ENCODE data around the gene BSND.
A peak's percentile ranks its signal among the peaks of the same experiment; 100 is the strongest.
"Not testable (repeated sequence)": the region's sequence is repeated elsewhere in the genome, so short reads cannot be mapped to it uniquely, and the experiment has no call there.

BSND gene

GRCh38 chr1:54998677-54999076 lies at the start of gene BSND:
BSND (plus strand) TSS chr1:54998933; CDS start chr1:54999187, 254 bp downstream.
- no peak for DNase-seq (ENCODE audit: low read depth)

- no peak for DNase-seq (ENCODE audit: low read depth)
These were observed 49.7 kb upstream of the BSND start for GRCh38 chr1:54949053-54949452.

GRCh38 chr1:54950006-54950368 lies 48.7 kb upstream of the BSND start:
- no peak for DNase-seq (ENCODE audit: low read depth)

GRCh38 chr1:54950369-54951163 lies 48.2 kb upstream of the BSND start:
- peak; percentile 16 for DNase-seq (ENCODE audit: low read depth)

- no peak for DNase-seq (ENCODE audit: low read depth)
These were observed 46.9 kb upstream of the BSND start for GRCh38 chr1:54951810-54952226.

GRCh38 chr1:54952950-54953718 lies 45.6 kb upstream of the BSND start:
- DNase-seq (ENCODE audit: low read depth) = no peak

- no peak for DNase-seq (ENCODE audit: low read depth)
These were observed 44.9 kb upstream of the BSND start for GRCh38 chr1:54953846-54954245.

GRCh38 chr1:54955359-54955758 lies 43.4 kb upstream of the BSND start:
- DNase-seq (ENCODE audit: low read depth) = no peak

GRCh38 chr1:54956726-54957125 lies 42.0 kb upstream of the BSND start:
- DNase-seq (ENCODE audit: low read depth) = no peak

- no peak for DNase-seq (ENCODE audit: low read depth)
These were observed 39.5 kb upstream of the BSND start for GRCh38 chr1:54959241-54959640.

- no peak for DNase-seq (ENCODE audit: low read depth)
These were observed 35.9 kb upstream of the BSND start for GRCh38 chr1:54962612-54963395.

- DNase-seq (ENCODE audit: low read depth) = not testable (repeated sequence)
These were observed 34.9 kb upstream of the BSND start for GRCh38 chr1:54963829-54964228.

GRCh38 chr1:54965624-54966340 lies 33.0 kb upstream of the BSND start:
- DNase-seq (ENCODE audit: low read depth) = no peak

GRCh38 chr1:54967372-54967771 lies 31.4 kb upstream of the BSND start:
- DNase-seq (ENCODE audit: low read depth) = no peak

GRCh38 chr1:54968551-54968950 lies 30.2 kb upstream of the BSND start:
- no peak for DNase-seq (ENCODE audit: low read depth)

- DNase-seq (ENCODE audit: low read depth) = no peak
These were observed 28.9 kb upstream of the BSND start for GRCh38 chr1:54969879-54970278.

- no peak for DNase-seq (ENCODE audit: low read depth)
These were observed 27.8 kb upstream of the BSND start for GRCh38 chr1:54970901-54971300.

GRCh38 chr1:54971317-54971791 lies 27.4 kb upstream of the BSND start:
- DNase-seq (ENCODE audit: low read depth) = no peak

- no peak for DNase-seq (ENCODE audit: low read depth)
These were observed 26.3 kb upstream of the BSND start for GRCh38 chr1:54972436-54972835.

- no peak for DNase-seq (ENCODE audit: low read depth)
These were observed 25.4 kb upstream of the BSND start for GRCh38 chr1:54973205-54973921.

Data from activated T-helper 9 cell treated with anti-CD3 and anti-CD28 coated beads, Interleukin-2, amount 50 U/mL, for 16 hours (primary cell).